HepG2 (cell line): ENCODE measurements around the gene IGHMBP2. TPM values are rescaled to one million over a fixed set of nuclear protein-coding genes. Genes with fewer than 3 reads are reported as not detected.
A peak's percentile ranks its signal among the peaks of the same experiment; 100 is the strongest.

Experiments
- ATM ChIP-seq: fragments of 450-650 bp; IDR thresholded peaks from 2 replicates; pipeline ENCODE4 v1.7.1; 2017; ENCODE audit warnings: mild to moderate bottlenecking, borderline replicate concordance
- ATRX ChIP-seq: sonication (generic); formaldehyde crosslinking; IDR thresholded peaks from 2 replicates; pipeline ENCODE4 v1.4.0; 2020; ENCODE audit warnings: missing genetic modification reagents, borderline replicate concordance
- CSRNP1 ChIP-seq: sonication (generic); formaldehyde crosslinking; IDR thresholded peaks from 2 replicates; pipeline ENCODE4 v1.8.1; 2023; ENCODE audit warnings: mild to moderate bottlenecking, missing genetic modification reagents
- ELF4 ChIP-seq: sonication (generic); formaldehyde crosslinking; IDR thresholded peaks from 2 replicates; pipeline ENCODE4 v1.5.0; 2020; ENCODE audit warnings: missing genetic modification reagents, mild to moderate bottlenecking, moderate library complexity, borderline replicate concordance
- FOXM1 ChIP-seq: sonication (generic); formaldehyde crosslinking; IDR thresholded peaks from 2 replicates; pipeline ENCODE4 v1.5.0; 2020; ENCODE audit warnings: missing genetic modification reagents
- GFI1 ChIP-seq: sonication (generic); formaldehyde crosslinking; IDR thresholded peaks from 2 replicates; pipeline ENCODE4 v1.5.0; 2020; ENCODE audit warnings: missing genetic modification reagents, mild to moderate bottlenecking, borderline replicate concordance
- KDM5B ChIP-seq: sonication (generic); formaldehyde crosslinking; IDR thresholded peaks from 2 replicates; pipeline ENCODE4 v1.4.0; 2020; ENCODE audit warnings: missing genetic modification reagents, mild to moderate bottlenecking, borderline replicate concordance
- MBD4 ChIP-seq: IDR thresholded peaks from 2 replicates; pipeline ENCODE4 v1.6.1; 2012; ENCODE audit warnings: low read length, inconsistent platforms, borderline replicate concordance
- NR1H2 ChIP-seq: sonication (generic); formaldehyde crosslinking; IDR thresholded peaks from 2 replicates; pipeline ENCODE4 v1.8.1; 2022; ENCODE audit warnings: low read depth, missing genetic modification reagents, borderline replicate concordance
- RFXANK ChIP-seq: IDR thresholded peaks from 2 replicates; pipeline ENCODE4 v1.6.1; 2016
- SP2 ChIP-seq: sonication (generic); formaldehyde crosslinking; IDR thresholded peaks from 2 replicates; pipeline ENCODE4 v1.5.1; 2020; ENCODE audit warnings: mild to moderate bottlenecking, missing genetic modification reagents
- TAF15 ChIP-seq: fragments of 200-400 bp; formaldehyde crosslinking; IDR thresholded peaks from one replicate; pipeline ENCODE4 v1.6.1; 2018; ENCODE audit warnings: mild to moderate bottlenecking, low read depth, low read length; ENCODE audit not compliant: poor library complexity, severe bottlenecking
- ZGPAT ChIP-seq: IDR thresholded peaks from 2 replicates; pipeline ENCODE4 v1.6.1; 2016; ENCODE audit warnings: mild to moderate bottlenecking
- ZNF350 ChIP-seq: sonication (generic); formaldehyde crosslinking; IDR thresholded peaks from 2 replicates; pipeline ENCODE4 v1.4.0; 2020; ENCODE audit warnings: mild to moderate bottlenecking, low read depth, missing genetic modification reagents, borderline replicate concordance
- ZNF468 ChIP-seq: sonication (generic); formaldehyde crosslinking; IDR thresholded peaks from 2 replicates; pipeline ENCODE4 v1.8.0; 2022; ENCODE audit warnings: mild to moderate bottlenecking, moderate library complexity, missing genetic modification reagents
- ZNF564 ChIP-seq: sonication (generic); formaldehyde crosslinking; IDR thresholded peaks from 2 replicates; pipeline ENCODE4 v1.8.1; 2023; ENCODE audit warnings: mild to moderate bottlenecking, missing genetic modification reagents
- ZNF629 ChIP-seq: sonication (generic); formaldehyde crosslinking; conservative IDR thresholded peaks from 2 replicates; pipeline ENCODE4 v1.5.0; 2020; ENCODE audit warnings: missing genetic modification reagents
- ZSCAN25 ChIP-seq: sonication (generic); formaldehyde crosslinking; IDR thresholded peaks from 2 replicates; pipeline ENCODE4 v1.8.0; 2022; ENCODE audit warnings: mild to moderate bottlenecking, missing genetic modification reagents
- polyA plus RNA-seq, 8 experiments: library from polyadenylated mRNA; depleted of rRNA in 3 of 8; stranded (reverse) in 7 of 8; unstranded in 1 of 8; fragments of >200 nt; fragmentation: Illumina TruSeq in 4 of 8; extraction: Trizol in 4 of 8; gene quantifications; 2 replicates each; pipeline versions ENCODE4 v1.2.1 to v1.2.3, GENCODE V29; 2011 to 2016; ENCODE audit warnings: low read depth in 4 of 8, missing spikeins in 1 of 8, mixed read lengths in 1 of 8; ENCODE audit not compliant: insufficient read depth in 1 of 8
- total RNA-seq, 5 experiments: library from RNA; depleted of rRNA; stranded (reverse); fragments of >200 nt; fragmentation: Illumina TruSeq; extraction: Trizol; gene quantifications; 2 replicates each; pipeline ENCODE4 v1.2.3, GENCODE V29; 2016; ENCODE audit warnings: low read depth in 1 of 5
- TF ChIP-seq, protein P1 (sequence below): sonication (generic); formaldehyde crosslinking; IDR thresholded peaks from 2 replicates; pipeline ENCODE4 v1.4.0; 2020; ENCODE audit warnings: missing genetic modification reagents, mild to moderate bottlenecking, borderline replicate concordance

IGHMBP2 gene
- total and polyA plus RNA-seq, 2 of the 13 experiments (the other 11 are each of a cell fraction or from before 2014, with no cell fraction given), result 8.9 to 9.9 TPM

DNA sequence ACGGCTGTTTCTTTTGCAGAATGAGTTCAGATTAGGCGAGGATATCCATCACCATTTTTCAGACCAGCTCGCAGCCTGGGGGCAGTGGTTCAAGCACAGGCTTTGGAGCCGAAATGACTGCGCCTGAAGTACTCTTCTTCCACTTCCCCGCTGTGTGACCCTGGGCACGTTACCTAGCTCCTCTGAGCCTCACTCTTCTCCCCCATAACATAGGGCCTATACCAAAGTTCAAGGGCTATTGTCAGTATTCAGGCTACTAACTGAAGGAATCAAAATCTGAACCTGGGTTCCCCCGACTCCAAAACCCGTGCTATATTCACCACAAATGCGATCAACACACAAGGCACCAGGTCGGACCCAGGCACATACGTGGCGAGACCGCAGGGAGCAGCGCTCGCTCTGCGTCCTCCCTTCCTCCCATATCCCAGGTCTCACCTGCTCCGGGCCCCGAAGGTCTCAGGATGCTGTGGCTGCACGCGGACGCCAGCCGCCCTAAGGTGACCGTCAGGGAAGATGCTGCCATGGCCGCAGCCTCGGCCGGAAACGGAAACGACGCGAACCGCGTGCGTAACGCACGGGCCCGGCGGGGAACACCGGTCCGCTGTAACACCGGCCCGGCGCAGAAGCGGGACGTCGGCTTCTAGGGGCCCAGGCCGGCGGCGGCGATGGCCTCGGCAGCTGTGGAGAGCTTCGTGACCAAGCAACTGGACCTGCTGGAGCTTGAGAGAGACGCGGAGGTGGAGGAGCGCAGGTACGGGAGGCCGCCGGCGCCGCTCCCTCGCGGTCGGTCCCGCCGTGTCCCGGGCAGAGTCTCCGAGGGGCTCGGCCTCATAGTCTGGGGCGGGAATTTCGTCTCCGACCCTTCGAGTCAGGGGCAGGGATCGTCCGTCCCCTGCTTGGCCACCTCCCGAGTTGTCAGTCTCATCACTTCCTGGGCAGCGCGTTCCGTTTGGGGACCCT, at the start of gene IGHMBP2, which contains the start of gene MRPL21 (continued):
- TF ChIP-seq, protein P1, sequence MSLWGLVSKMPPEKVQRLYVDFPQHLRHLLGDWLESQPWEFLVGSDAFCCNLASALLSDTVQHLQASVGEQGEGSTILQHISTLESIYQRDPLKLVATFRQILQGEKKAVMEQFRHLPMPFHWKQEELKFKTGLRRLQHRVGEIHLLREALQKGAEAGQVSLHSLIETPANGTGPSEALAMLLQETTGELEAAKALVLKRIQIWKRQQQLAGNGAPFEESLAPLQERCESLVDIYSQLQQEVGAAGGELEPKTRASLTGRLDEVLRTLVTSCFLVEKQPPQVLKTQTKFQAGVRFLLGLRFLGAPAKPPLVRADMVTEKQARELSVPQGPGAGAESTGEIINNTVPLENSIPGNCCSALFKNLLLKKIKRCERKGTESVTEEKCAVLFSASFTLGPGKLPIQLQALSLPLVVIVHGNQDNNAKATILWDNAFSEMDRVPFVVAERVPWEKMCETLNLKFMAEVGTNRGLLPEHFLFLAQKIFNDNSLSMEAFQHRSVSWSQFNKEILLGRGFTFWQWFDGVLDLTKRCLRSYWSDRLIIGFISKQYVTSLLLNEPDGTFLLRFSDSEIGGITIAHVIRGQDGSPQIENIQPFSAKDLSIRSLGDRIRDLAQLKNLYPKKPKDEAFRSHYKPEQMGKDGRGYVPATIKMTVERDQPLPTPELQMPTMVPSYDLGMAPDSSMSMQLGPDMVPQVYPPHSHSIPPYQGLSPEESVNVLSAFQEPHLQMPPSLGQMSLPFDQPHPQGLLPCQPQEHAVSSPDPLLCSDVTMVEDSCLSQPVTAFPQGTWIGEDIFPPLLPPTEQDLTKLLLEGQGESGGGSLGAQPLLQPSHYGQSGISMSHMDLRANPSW (CRISPR knock-in tag), result no peak; the same call in 1 of the 2 replicates
- TF ChIP-seq ELF4 (CRISPR knock-in tag) (no peak), ZGPAT (peak; percentile 96), ZNF564 (CRISPR knock-in tag) (0 out of 2 replicates have a peak, but pooled peaks have one; percentile 63), ZNF629 (CRISPR knock-in tag) (no peak; the same call in 1 of the 2 replicates), ATM (no peak), ATRX (no peak), SP2 (CRISPR knock-in tag) (peak; percentile 75), RFXANK (CRISPR knock-in tag) (0 out of 2 replicates have a peak, but pooled peaks have one; percentile 67), MBD4 (no peak), TAF15 (peak; percentile 77), ZNF350 (CRISPR knock-in tag) (peak; percentile 92; the same call in 1 of the 2 replicates), ZSCAN25 (peak; percentile 60; the same call in 1 of the 2 replicates), NR1H2 (peak; percentile 91), CSRNP1 (peak; percentile 96; the same call in 1 of the 2 replicates), FOXM1 (peak; percentile 90), GFI1 (peak; percentile 78), KDM5B (CRISPR knock-in tag) (peak; percentile 96), ZNF468 (peak; percentile 95; the same call in 1 of the 2 replicates)
